Embryonic facial prominence (tissue), 1 donor: ENCODE measurements around the gene EXOSC7.
A peak's percentile ranks its signal among the peaks of the same experiment; 100 is the strongest.
"Not testable (repeated sequence)": the region's sequence is repeated elsewhere in the genome, so short reads cannot be mapped to it uniquely, and the experiment has no call there.

Experiments
- DNase-seq: peaks from one replicate; pipeline ENCODE4 v3.0.0-alpha.2; 2016; ENCODE audit errors: extremely low spot score

EXOSC7 gene

GRCh38 chr3:44976002-44976815 is at the start of gene EXOSC7, which contains the start of gene ZDHHC3:
Gene EXOSC7, plus strand, starts transcription at chr3:44976244. Its CDS starts 34 bp downstream, at chr3:44976278.
Gene ZDHHC3, minus strand, starts transcription at chr3:44976174. Its CDS starts 16,738 bp downstream, at chr3:44959436.
- DNase-seq = peak; percentile 82

- no peak for DNase-seq
These were observed 49.1 kb upstream of the EXOSC7 start for GRCh38 chr3:44926921-44927320.

GRCh38 chr3:44927371-44927770 is 48.7 kb upstream of the EXOSC7 start:
- DNase-seq = no peak

- no peak for DNase-seq
These were observed 46.3 kb upstream of the EXOSC7 start for GRCh38 chr3:44929782-44930181.

- no peak for DNase-seq
These were observed 45.1 kb upstream of the EXOSC7 start for GRCh38 chr3:44930911-44931310.

- DNase-seq = no peak
These were observed 44.3 kb upstream of the EXOSC7 start for GRCh38 chr3:44931791-44932190.

GRCh38 chr3:44932271-44932670 is 43.8 kb upstream of the EXOSC7 start:
- DNase-seq = no peak

GRCh38 chr3:44932986-44933944 is 42.8 kb upstream of the EXOSC7 start:
- no peak for DNase-seq

GRCh38 chr3:44939581-44940036 is 36.4 kb upstream of the EXOSC7 start:
- DNase-seq = no peak

GRCh38 chr3:44942202-44942921 is 33.7 kb upstream of the EXOSC7 start:
- DNase-seq = no peak

- no peak for DNase-seq
These were observed 27.8 kb upstream of the EXOSC7 start for GRCh38 chr3:44948239-44948638.

- not testable (repeated sequence) for DNase-seq
These were observed 26.3 kb upstream of the EXOSC7 start for GRCh38 chr3:44949770-44950169.

- no peak for DNase-seq
These were observed 25.7 kb upstream of the EXOSC7 start for GRCh38 chr3:44950275-44950734.

GRCh38 chr3:44952689-44953088 is 23.4 kb upstream of the EXOSC7 start:
- no peak for DNase-seq

- no peak for DNase-seq
These were observed 21.7 kb upstream of the EXOSC7 start for GRCh38 chr3:44954304-44954703.

- no peak for DNase-seq
These were observed 21.1 kb upstream of the EXOSC7 start for GRCh38 chr3:44954962-44955361.

GRCh38 chr3:44955917-44956316 is 20.1 kb upstream of the EXOSC7 start:
- no peak for DNase-seq

- DNase-seq = no peak
These were observed 18.1 kb upstream of the EXOSC7 start for GRCh38 chr3:44957986-44958385.

GRCh38 chr3:44958386-44958785 is 17.7 kb upstream of the EXOSC7 start:
- no peak for DNase-seq

- no peak for DNase-seq
These were observed 15.5 kb upstream of the EXOSC7 start for GRCh38 chr3:44960387-44961026.

GRCh38 chr3:44961888-44962287 is 14.2 kb upstream of the EXOSC7 start:
- DNase-seq = no peak
